WTC11 (cell line): ENCODE data around the gene OVOL3.
"Not testable (repeated sequence)": the region's sequence is repeated elsewhere in the genome, so short reads cannot be mapped to it uniquely, and the experiment has no call there.

Experiments used
- ATF2 ChIP-seq: sonication (generic); formaldehyde crosslinking; IDR thresholded peaks from 2 replicates; pipeline ENCODE4 v1.8.1; 2022; ENCODE audit warnings: low read depth, missing genetic modification reagents, borderline replicate concordance
- CTCF ChIP-seq: fragments of 200-600 bp; IDR thresholded peaks from 2 replicates; pipeline ENCODE4 v1.8.0; 2022; ENCODE audit warnings: antibody characterized with exemption
- GRHL2 ChIP-seq: fragments of 250-450 bp; sonication (Bioruptor Pico); IDR thresholded peaks from 2 replicates; pipeline ENCODE4 v1.8.0; 2022; ENCODE audit warnings: mild to moderate bottlenecking, moderate library complexity; ENCODE audit not compliant: insufficient replicate concordance, severe bottlenecking
- MAX ChIP-seq: sonication (generic); formaldehyde crosslinking; IDR thresholded peaks from 2 replicates; pipeline ENCODE4 v1.8.0; 2022; ENCODE audit warnings: mild to moderate bottlenecking, missing genetic modification reagents
- ZBTB43 ChIP-seq: sonication (generic); formaldehyde crosslinking; IDR thresholded peaks from 2 replicates; pipeline ENCODE4 v1.8.1; 2023; ENCODE audit warnings: mild to moderate bottlenecking, missing genetic modification reagents
- ZNF512 ChIP-seq: sonication (generic); formaldehyde crosslinking; IDR thresholded peaks from 2 replicates; pipeline ENCODE4 v1.8.1; 2022; ENCODE audit warnings: missing genetic modification reagents, borderline replicate concordance
- ZNF671 ChIP-seq: fragments of 250-450 bp; sonication (Bioruptor Pico); IDR thresholded peaks from 2 replicates; pipeline ENCODE4 v1.8.0; 2021; ENCODE audit warnings: mild to moderate bottlenecking
- ZSCAN18 ChIP-seq: fragments of 250-450 bp; sonication (Bioruptor Pico); IDR thresholded peaks from 2 replicates; pipeline ENCODE4 v2.1.2; 2022; ENCODE audit warnings: mild to moderate bottlenecking, moderate library complexity

GRCh38 chr19:36131221-36131620 lies 20.3 kb downstream of the OVOL3 start:
- TF ChIP-seq CTCF; ZSCAN18; GRHL2 (CRISPR knock-in tag); MAX (CRISPR knock-in tag); ATF2 (CRISPR knock-in tag); ZBTB43 (CRISPR knock-in tag); ZNF671 (CRISPR knock-in tag); ZNF512 (CRISPR knock-in tag): not testable (repeated sequence)
